ENCODE measurements around the gene SND1.

GRCh38 chr7:127810113-127810512 is 158.1 kb downstream of the SND1 start:
- no peak for TF ChIP-seq CTCF (IDR thresholded peaks at IDR 0.05; ENCODE audit: insufficient read depth, low read length, poor library complexity, severe bottlenecking)
- no peak for TF ChIP-seq EZH2phosphoT487 (conservative IDR thresholded peaks at IDR 0.05; ENCODE audit: low read length)

All from SU-DHL-6 (cell line).